Smooth muscle cell (in vitro differentiated cells): ENCODE data around the gene NKD1. TPM values are rescaled to one million over a fixed set of nuclear protein-coding genes. Genes with fewer than 3 reads are reported as not detected.
A peak's percentile ranks its signal among the peaks of the same experiment; 100 is the strongest.

ENCODE experiments used
- DNase-seq: peaks from one replicate; lab custom pipeline; 2025; ENCODE audit not compliant: unreplicated experiment; lab: John Stamatoyannopoulos, UW
- H2AFZ ChIP-seq: fragments of 200-600 bp; sonication (generic); 2 replicates; pipeline ENCODE4 v1.6.0; 2016; ENCODE audit warnings: antibody characterized with exemption, low read depth, mild to moderate bottlenecking
- H3F3A ChIP-seq: fragments of 200-600 bp; sonication (generic); 2 replicates; pipeline ENCODE4 v1.6.0; 2017; ENCODE audit warnings: antibody characterized with exemption, low read depth
- H3K27ac ChIP-seq: fragments of 200-600 bp; sonication (generic); 2 replicates; pipeline ENCODE4 v1.5.1; 2016; ENCODE audit warnings: low read depth, mild to moderate bottlenecking
- H3K27me3 ChIP-seq: fragments of 200-600 bp; sonication (generic); 2 replicates; pipeline ENCODE4 v1.6.1; 2016; ENCODE audit warnings: low read depth, mild to moderate bottlenecking
- H3K36me3 ChIP-seq: fragments of 200-600 bp; sonication (generic); 2 replicates; pipeline ENCODE4 v1.5.1; 2016; ENCODE audit warnings: low read depth
- H3K4me1 ChIP-seq: fragments of 200-600 bp; sonication (generic); 2 replicates; pipeline ENCODE4 v1.5.1; 2016; ENCODE audit warnings: low read depth
- H3K4me2 ChIP-seq: fragments of 200-600 bp; sonication (generic); 2 replicates; pipeline ENCODE4 v1.6.0; 2016; ENCODE audit warnings: mild to moderate bottlenecking
- H3K4me3 ChIP-seq: fragments of 200-600 bp; sonication (generic); 2 replicates; pipeline ENCODE4 v1.5.1; 2016; ENCODE audit warnings: mild to moderate bottlenecking
- H3K79me2 ChIP-seq: fragments of 200-600 bp; sonication (generic); 2 replicates; pipeline ENCODE4 v1.6.0; 2016; ENCODE audit warnings: low read depth, mild to moderate bottlenecking
- H3K9ac ChIP-seq: fragments of 200-600 bp; sonication (generic); 2 replicates; pipeline ENCODE4 v1.6.0; 2016; ENCODE audit warnings: low read depth
- H3K9me3 ChIP-seq: fragments of 200-600 bp; sonication (generic); replicated peaks from 2 replicates; pipeline ENCODE4 v1.5.1; 2016; ENCODE audit warnings: low read depth
- H4K20me1 ChIP-seq: fragments of 200-600 bp; sonication (generic); 2 replicates; pipeline ENCODE4 v1.6.0; 2016; ENCODE audit warnings: low read depth
- WGBS: methylation state at CpG from one replicate; pipeline ENCODE4 v1.1.7; 2016; ENCODE audit warnings: low lambda C conversion rate; 5-methylcytosine and 5-hydroxymethylcytosine counted together
- polyA plus RNA-seq: library from polyadenylated mRNA; unstranded; fragments of >200 nt; fragmentation: Nextera tagmentation; extraction: Ambion mirVana; gene quantifications from 2 replicates; pipeline ENCODE4 v1.2.1, GENCODE V29; 2016
- total RNA-seq: library from RNA; depleted of rRNA; stranded (reverse); fragments of >200 nt; gene quantifications from 2 replicates; pipeline ENCODE4 v1.2.3, GENCODE V29; 2014
- TF ChIP-seq, protein P1 (sequence below): fragments of 200-600 bp; sonication (generic); IDR thresholded peaks from 2 replicates; pipeline ENCODE4 v1.5.1; 2017; ENCODE audit warnings: borderline replicate concordance, mild to moderate bottlenecking, antibody characterized with exemption; ENCODE audit not compliant: insufficient read depth, poor library complexity, severe bottlenecking

Gene NKD1
- total and polyA plus RNA-seq, 2 experiments from 2014 or later = 4.5 to 18.8 TPM

DNA sequence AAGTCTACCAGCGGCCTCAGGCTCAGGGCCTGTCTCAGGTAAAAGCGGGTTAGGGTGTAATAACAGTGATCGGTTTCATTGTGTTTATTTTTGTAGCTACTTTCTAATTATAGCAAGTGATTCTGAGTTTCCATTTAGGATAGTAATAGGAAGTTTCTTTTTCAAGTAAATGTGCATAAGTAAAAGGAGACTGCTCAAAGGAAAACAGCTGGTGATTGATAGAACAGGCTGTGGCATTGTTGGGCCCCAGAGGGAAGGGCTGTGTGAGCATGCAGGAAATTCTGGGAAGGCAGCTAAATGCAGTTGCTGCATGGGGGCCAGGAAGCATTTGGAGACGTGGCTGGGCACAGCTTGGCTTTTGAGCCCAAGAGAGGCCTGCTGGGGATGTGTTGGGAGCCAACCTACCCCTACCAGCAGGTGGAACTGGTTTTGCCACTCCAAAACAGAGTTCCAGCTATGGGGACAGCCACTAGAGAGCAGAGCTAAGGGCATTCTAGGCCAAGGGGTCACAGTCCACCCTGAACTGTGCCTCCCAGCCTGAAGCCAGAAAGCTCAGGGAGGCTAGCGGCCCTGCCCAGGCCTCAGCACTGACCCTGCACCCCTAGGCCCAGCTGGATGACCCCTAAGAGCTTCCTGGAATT, 120.3 kb downstream of the NKD1 start:
- DNase-seq = no peak
- Histone ChIP-seq H2AFZ (no peak overlapping the region), H3K27ac (no peak overlapping the region), H3K27me3 (no peaks in the 10 kb centered on the region), H3K79me2 (no peaks in the 10 kb centered on the region), H3K9me3 (no peaks in the 10 kb centered on the region), H3F3A (no peaks in the 10 kb centered on the region), H3K36me3 (no peaks in the 10 kb centered on the region), H4K20me1 (no peaks in the 10 kb centered on the region), H3K4me1 (peaks cover 5% of the 10 kb centered on the region), H3K9ac (no peak overlapping the region), H3K4me3 (no peak overlapping the region), H3K4me2 (no peak overlapping the region)
- TF ChIP-seq, protein P1, sequence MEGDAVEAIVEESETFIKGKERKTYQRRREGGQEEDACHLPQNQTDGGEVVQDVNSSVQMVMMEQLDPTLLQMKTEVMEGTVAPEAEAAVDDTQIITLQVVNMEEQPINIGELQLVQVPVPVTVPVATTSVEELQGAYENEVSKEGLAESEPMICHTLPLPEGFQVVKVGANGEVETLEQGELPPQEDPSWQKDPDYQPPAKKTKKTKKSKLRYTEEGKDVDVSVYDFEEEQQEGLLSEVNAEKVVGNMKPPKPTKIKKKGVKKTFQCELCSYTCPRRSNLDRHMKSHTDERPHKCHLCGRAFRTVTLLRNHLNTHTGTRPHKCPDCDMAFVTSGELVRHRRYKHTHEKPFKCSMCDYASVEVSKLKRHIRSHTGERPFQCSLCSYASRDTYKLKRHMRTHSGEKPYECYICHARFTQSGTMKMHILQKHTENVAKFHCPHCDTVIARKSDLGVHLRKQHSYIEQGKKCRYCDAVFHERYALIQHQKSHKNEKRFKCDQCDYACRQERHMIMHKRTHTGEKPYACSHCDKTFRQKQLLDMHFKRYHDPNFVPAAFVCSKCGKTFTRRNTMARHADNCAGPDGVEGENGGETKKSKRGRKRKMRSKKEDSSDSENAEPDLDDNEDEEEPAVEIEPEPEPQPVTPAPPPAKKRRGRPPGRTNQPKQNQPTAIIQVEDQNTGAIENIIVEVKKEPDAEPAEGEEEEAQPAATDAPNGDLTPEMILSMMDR = no peak
- 78% methylated on average over 5 of the region's 5 CpGs for WGBS

DNA sequence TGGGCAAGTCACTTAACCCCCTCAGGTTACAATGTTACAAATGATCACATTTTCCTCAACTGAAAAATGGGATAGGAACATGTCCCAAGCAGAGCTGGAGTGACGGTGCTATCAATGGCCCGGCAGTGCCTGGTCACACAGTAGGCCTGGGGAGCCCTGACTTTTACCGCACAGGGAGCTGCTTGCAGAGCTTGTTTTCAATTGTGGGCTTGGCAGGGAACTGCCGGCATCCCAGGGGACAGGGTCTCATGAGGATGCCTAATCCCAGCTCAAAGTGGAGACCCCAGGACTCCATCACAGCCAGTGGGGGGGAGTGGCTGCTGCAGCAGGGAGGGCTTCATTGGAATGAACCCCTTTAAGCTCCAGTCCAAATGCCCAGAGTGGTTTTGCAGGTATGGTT, 121.5 kb downstream of the NKD1 start:
- DNase-seq = no peak
- H3K27ac ChIP-seq = no peak overlapping the region
- 99% methylated on average over 4 of the region's 4 CpGs for WGBS
- no peaks in the 10 kb centered on the region for H3K79me2 ChIP-seq
- no peak overlapping the region for H3K4me3 ChIP-seq
- H3K36me3 ChIP-seq = no peaks in the 10 kb centered on the region
- no peaks in the 10 kb centered on the region for H4K20me1 ChIP-seq
- no peaks in the 10 kb centered on the region for H3K27me3 ChIP-seq
- H3K4me2 ChIP-seq = no peak overlapping the region
- H3K9ac ChIP-seq = no peak overlapping the region
- peaks cover 5% of the 10 kb centered on the region for H3K4me1 ChIP-seq
- TF ChIP-seq, protein P1 = no peak
- H3K9me3 ChIP-seq = no peaks in the 10 kb centered on the region
- no peak overlapping the region for H2AFZ ChIP-seq
- H3F3A ChIP-seq = no peaks in the 10 kb centered on the region

DNA sequence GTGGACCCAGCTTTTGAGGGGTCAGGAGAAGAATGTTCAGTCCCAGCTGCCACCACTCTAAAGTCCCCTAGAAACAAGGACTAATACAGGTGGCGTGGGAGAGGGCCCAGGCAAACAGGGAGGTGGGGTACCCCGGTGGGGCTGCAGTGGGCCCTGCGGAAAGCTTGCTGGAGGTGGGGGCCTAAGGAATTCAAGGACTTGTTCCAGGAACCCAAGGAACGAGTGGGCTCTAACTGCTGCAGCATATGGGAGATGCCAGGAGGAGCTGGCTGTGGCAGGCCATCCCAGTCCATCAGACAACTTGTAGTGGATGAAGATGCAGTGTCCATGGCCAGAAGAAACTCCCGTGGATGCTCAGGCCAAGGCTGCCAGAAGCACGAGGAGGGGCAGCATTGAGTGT, 122.3 kb downstream of the NKD1 start:
- Histone ChIP-seq H3K9ac (no peak overlapping the region), H4K20me1 (no peaks in the 10 kb centered on the region), H3K27ac (no peak overlapping the region), H3K4me3 (no peak overlapping the region), H3F3A (no peaks in the 10 kb centered on the region), H3K27me3 (no peaks in the 10 kb centered on the region), H2AFZ (no peak overlapping the region), H3K79me2 (no peaks in the 10 kb centered on the region), H3K4me2 (no peak overlapping the region), H3K4me1 (peaks cover 5% of the 10 kb centered on the region), H3K36me3 (no peaks in the 10 kb centered on the region), H3K9me3 (no peaks in the 10 kb centered on the region)
- TF ChIP-seq, protein P1 = no peak
- 89% methylated on average over 6 of the region's 6 CpGs for WGBS
- no peak for DNase-seq

DNA sequence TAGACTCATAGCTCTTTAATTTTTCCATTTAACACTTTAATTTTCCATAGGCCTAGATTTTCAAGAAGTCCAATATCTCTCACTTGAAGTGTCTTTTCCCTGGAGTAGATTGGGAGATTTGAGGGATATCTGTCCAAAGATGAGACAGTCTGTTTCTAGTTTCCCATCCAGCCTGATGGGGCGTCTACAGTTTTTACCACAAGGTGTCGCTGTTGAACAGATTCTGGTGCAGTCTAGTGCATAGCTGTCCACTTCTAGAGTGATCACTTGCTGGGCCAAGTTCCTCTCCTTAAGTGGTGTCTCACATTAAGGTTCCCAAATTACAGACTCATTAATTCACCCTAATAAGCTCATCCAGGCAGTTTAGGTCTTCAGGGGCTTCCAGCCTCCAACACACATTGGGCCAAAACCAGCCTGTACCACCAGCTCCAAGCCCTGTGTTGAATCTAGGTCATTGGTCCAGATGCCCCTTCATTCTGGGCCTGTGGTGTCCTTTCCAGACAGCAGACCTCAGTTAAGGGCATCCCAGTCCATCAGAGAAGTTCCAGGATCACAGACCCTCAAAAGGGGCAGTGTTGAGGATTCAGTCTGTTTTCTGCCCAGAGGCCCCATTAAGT, 123.6 kb downstream of the NKD1 start:
- 41% methylated on average over 2 of the region's 2 CpGs for WGBS

More for the DNA sequence above, 123.6 kb downstream of the NKD1 start:
- no peaks in the 10 kb centered on the region for H3F3A ChIP-seq
- H3K9ac ChIP-seq = no peak overlapping the region
- no peaks in the 10 kb centered on the region for H3K79me2 ChIP-seq
- no peak overlapping the region for H3K4me3 ChIP-seq
- H4K20me1 ChIP-seq = no peaks in the 10 kb centered on the region
- no peaks in the 10 kb centered on the region for H3K9me3 ChIP-seq
- TF ChIP-seq, protein P1 = peak; percentile 47
- H3K36me3 ChIP-seq = no peaks in the 10 kb centered on the region
- peaks cover 5% of the 10 kb centered on the region for H3K4me1 ChIP-seq
- no peaks in the 10 kb centered on the region for H3K27me3 ChIP-seq
- no peak overlapping the region for H3K4me2 ChIP-seq
- no peak overlapping the region for H2AFZ ChIP-seq
- no peak for DNase-seq
- H3K27ac ChIP-seq = no peak overlapping the region
